Transverse colon (tissue), 4 donors: ENCODE results near the gene LZIC.

Experiments used
- CTCF ChIP-seq, 5 experiments: fragments of 200-600 bp in 3 of 5; fragments of 450-650 bp in 2 of 5; sonication (generic) in 3 of 5; IDR thresholded peaks; 1 replicate in 2 of 5; 2 replicates in 3 of 5; pipeline ENCODE4 v1.5.1; 2016 to 2017; ENCODE audit warnings: antibody characterized with exemption in 5 of 5, inconsistent platforms in 3 of 5, mild to moderate bottlenecking in 2 of 5, moderate library complexity in 1 of 5
- POLR2A ChIP-seq: fragments of 450-650 bp; IDR thresholded peaks from one replicate; pipeline ENCODE4 v1.6.1; 2016; ENCODE audit warnings: antibody characterized with exemption, mild to moderate bottlenecking, moderate library complexity
- POLR2AphosphoS5 ChIP-seq, 3 donors: sonication (generic); formaldehyde crosslinking; IDR thresholded peaks; one replicate each; pipeline ENCODE4 v1.6.1; 2016; ENCODE audit warnings: antibody characterized with exemption in 3 of 3

GRCh38 chr1:9957726-9958125 lies 14.5 kb upstream of the LZIC start:
- TF ChIP-seq POLR2AphosphoS5 (IDR thresholded peaks at IDR 0.05) (no peak), POLR2A (no peak), CTCF (IDR thresholded peaks at IDR 0.05) (no peak)
